ENCODE data around the gene PIGA.

DNA sequence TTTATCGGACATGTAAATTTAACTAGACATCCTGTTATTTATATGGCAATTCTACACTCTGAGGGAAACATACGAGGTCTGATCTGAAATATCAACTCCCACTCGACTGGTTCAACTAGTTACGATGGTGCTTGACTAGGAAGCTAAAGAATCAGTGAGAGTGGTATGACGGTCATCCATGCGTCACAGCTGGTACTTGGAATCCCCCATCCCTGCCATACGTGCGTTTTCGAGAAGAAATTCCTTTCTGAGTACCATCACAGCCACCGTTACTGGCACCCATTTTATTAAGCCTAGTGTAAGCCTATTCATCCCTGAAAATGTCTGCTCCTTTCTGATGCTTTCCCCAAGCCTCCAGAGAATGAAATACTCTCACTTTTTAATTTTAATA lies 695 bp upstream of the PIGA start:
- TF ChIP-seq, protein P1, sequence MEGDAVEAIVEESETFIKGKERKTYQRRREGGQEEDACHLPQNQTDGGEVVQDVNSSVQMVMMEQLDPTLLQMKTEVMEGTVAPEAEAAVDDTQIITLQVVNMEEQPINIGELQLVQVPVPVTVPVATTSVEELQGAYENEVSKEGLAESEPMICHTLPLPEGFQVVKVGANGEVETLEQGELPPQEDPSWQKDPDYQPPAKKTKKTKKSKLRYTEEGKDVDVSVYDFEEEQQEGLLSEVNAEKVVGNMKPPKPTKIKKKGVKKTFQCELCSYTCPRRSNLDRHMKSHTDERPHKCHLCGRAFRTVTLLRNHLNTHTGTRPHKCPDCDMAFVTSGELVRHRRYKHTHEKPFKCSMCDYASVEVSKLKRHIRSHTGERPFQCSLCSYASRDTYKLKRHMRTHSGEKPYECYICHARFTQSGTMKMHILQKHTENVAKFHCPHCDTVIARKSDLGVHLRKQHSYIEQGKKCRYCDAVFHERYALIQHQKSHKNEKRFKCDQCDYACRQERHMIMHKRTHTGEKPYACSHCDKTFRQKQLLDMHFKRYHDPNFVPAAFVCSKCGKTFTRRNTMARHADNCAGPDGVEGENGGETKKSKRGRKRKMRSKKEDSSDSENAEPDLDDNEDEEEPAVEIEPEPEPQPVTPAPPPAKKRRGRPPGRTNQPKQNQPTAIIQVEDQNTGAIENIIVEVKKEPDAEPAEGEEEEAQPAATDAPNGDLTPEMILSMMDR (IDR thresholded peaks at IDR 0.05; ENCODE audit: low read length): no peak
- TF ChIP-seq EZH2 (optimal IDR thresholded peaks at IDR 0.05; ENCODE audit: low read depth, low read length) (no peak), EZH2phosphoT487 (IDR thresholded peaks at IDR 0.05; ENCODE audit: low read length) (no peak)
